ENCODE data around the gene N4BP2L2. TPM values are rescaled to one million over a fixed set of nuclear protein-coding genes. Genes with fewer than 3 reads are reported as not detected.

Gene N4BP2L2
- total and polyA plus RNA-seq, 9 of the 15 experiments (the other 6 are each of a cell fraction or from before 2014, with no cell fraction given): 33.9 to 76.4 (median 48.7) TPM

DNA sequence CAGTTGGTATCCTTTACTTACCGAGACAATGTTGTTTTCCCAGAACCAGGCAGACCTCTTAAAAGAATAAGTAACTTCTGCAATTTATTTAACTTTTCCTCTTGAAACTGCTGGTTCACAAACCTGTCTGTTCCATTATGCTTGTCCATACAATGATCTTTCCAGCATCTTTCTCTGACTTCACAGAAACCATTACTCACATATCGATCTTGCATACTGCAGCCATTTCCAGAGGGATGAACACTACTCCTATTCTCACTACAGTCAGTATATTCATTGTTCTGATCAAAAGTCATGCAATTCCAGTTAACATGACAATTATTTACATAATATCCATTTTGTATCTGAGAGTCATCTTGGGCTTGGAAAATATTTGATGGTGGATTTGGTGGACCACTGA, 2.8 kb downstream of the N4BP2L2 start:
- H3K9me1 ChIP-seq (ENCODE audit: control insufficient read depth, insufficient read depth, low read length): no peaks in the 10 kb centered on the region
- peaks cover 5% of the 10 kb centered on the region for H4K20me1 ChIP-seq (replicated peaks; ENCODE audit: control insufficient read depth, insufficient read depth, low read length)
- no TSS peak for BruUV-seq (replicated peaks)
- in situ Hi-C loops (cut with MboI): no loop called here
- H3K4me3 ChIP-seq: no peak overlapping the region
- peaks cover 0 to 13% of the 10 kb centered on the region in 2 experiments; a peak in 2 of 5 replicates for H3K4me1 ChIP-seq (replicated peaks in 1 of 2; ENCODE audit: control insufficient read depth in 2 of 2, insufficient read depth in 2 of 2, low read length in 2 of 2)
- H3K79me2 ChIP-seq (ENCODE audit: control insufficient read depth, insufficient read depth, low read length): peaks cover 76% of the 10 kb centered on the region
- H3K36me3 ChIP-seq (ENCODE audit: control insufficient read depth, insufficient read depth, low read length): peaks cover 38% of the 10 kb centered on the region
- ATAC-seq: no peak
- H3K27ac ChIP-seq (ENCODE audit: extremely low read depth, low read depth, low read length): no peak overlapping the region
- H3K9ac ChIP-seq (ENCODE audit: insufficient read depth in 1 of 2, low read depth in 2 of 2, low read length in 2 of 2): no peak overlapping the region; a peak in 1 of 4 replicates
- intact Hi-C loops (cut with micrococcal nuclease): no loop called here
- TF ChIP-seq ZC3H8 (IDR thresholded peaks at IDR 0.05) (no peak), RBM22 (IDR thresholded peaks at IDR 0.05; ENCODE audit: low read depth, low read length, poor library complexity, severe bottlenecking) (no peak), ZNF76 (CRISPR knock-in tag; IDR thresholded peaks at IDR 0.05; ENCODE audit: borderline replicate concordance) (no peak), ZFP1 (CRISPR knock-in tag; IDR thresholded peaks at IDR 0.05) (no peak), CSDE1 (IDR thresholded peaks at IDR 0.05) (no peak), CCNT2 (IDR thresholded peaks at IDR 0.05; ENCODE audit: borderline replicate concordance, extremely low read depth, insufficient read length, low read depth, low read length) (no peak), KLF13 (tag; IDR thresholded peaks at IDR 0.05; ENCODE audit: borderline replicate concordance, low read depth) (no peak), RB1 (IDR thresholded peaks at IDR 0.05; ENCODE audit: low read depth) (no peak), ZEB2 (IDR thresholded peaks at IDR 0.05) (no peak), RCOR1 (IDR thresholded peaks at IDR 0.05; ENCODE audit: borderline replicate concordance in 1 of 2, low read depth in 2 of 2, low read length in 2 of 2) (no peak), ZZZ3 (IDR thresholded peaks at IDR 0.05) (no peak), PTRF (tag; IDR thresholded peaks at IDR 0.05) (no peak), PRMT5 (CRISPR knock-in tag; IDR thresholded peaks at IDR 0.05) (no peak), KDM4B (IDR thresholded peaks at IDR 0.05; ENCODE audit: borderline replicate concordance in 2 of 2, low read depth in 1 of 2) (no peak)
- TF ChIP-seq, protein P1, sequence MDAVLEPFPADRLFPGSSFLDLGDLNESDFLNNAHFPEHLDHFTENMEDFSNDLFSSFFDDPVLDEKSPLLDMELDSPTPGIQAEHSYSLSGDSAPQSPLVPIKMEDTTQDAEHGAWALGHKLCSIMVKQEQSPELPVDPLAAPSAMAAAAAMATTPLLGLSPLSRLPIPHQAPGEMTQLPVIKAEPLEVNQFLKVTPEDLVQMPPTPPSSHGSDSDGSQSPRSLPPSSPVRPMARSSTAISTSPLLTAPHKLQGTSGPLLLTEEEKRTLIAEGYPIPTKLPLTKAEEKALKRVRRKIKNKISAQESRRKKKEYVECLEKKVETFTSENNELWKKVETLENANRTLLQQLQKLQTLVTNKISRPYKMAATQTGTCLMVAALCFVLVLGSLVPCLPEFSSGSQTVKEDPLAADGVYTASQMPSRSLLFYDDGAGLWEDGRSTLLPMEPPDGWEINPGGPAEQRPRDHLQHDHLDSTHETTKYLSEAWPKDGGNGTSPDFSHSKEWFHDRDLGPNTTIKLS (IDR thresholded peaks at IDR 0.05; ENCODE audit: borderline replicate concordance, low read depth): no peak
- TF ChIP-seq, protein P2, sequence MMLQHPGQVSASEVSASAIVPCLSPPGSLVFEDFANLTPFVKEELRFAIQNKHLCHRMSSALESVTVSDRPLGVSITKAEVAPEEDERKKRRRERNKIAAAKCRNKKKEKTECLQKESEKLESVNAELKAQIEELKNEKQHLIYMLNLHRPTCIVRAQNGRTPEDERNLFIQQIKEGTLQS (IDR thresholded peaks at IDR 0.05): no peak
- TF ChIP-seq, protein P2 (CRISPR knock-in tag; conservative IDR thresholded peaks at IDR 0.05): no peak
- TF ChIP-seq, protein P3, sequence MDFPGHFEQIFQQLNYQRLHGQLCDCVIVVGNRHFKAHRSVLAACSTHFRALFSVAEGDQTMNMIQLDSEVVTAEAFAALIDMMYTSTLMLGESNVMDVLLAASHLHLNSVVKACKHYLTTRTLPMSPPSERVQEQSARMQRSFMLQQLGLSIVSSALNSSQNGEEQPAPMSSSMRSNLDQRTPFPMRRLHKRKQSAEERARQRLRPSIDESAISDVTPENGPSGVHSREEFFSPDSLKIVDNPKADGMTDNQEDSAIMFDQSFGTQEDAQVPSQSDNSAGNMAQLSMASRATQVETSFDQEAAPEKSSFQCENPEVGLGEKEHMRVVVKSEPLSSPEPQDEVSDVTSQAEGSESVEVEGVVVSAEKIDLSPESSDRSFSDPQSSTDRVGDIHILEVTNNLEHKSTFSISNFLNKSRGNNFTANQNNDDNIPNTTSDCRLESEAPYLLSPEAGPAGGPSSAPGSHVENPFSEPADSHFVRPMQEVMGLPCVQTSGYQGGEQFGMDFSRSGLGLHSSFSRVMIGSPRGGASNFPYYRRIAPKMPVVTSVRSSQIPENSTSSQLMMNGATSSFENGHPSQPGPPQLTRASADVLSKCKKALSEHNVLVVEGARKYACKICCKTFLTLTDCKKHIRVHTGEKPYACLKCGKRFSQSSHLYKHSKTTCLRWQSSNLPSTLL (IDR thresholded peaks at IDR 0.05): no peak
- no peak for FAIRE-seq
- peak overlapping the region; percentile 17 for H3K4me2 ChIP-seq (ENCODE audit: insufficient read depth, low read length)
- no peak for DNase-seq (ENCODE audit: extremely low read depth in 1 of 4, low spot score in 3 of 4)
- H2AFZ ChIP-seq (ENCODE audit: low read depth, low read length): no peak overlapping the region
- 83% methylated on average over 2 of the region's 2 CpGs for WGBS (ENCODE audit: insufficient coverage, low coverage, missing lambda C conversion rate)
- 0 out of 2 replicates have a peak, but pooled peaks cover 4% of the 10 kb centered on the region for H3K9me3 ChIP-seq (replicated peaks; ENCODE audit: control insufficient read depth, insufficient read depth, low read depth, low read length)
- CTCF ChIA-PET (ENCODE audit: low intra/inter-chr PET ratio): no interaction called here
- POLR2A ChIA-PET: no interaction called here
- no peaks in the 10 kb centered on the region for H3K27me3 ChIP-seq (ENCODE audit: control insufficient read depth in 2 of 2, insufficient read depth in 2 of 2, low read length in 2 of 2)
